Testis (tissue), 2 donors: Measurements from ENCODE around the gene MKRN1.

Source experiments
- CTCF ChIP-seq, 3 experiments: fragments of 450-650 bp in 2 of 3; fragments of 200-600 bp in 1 of 3; sonication (generic) in 1 of 3; IDR thresholded peaks; one replicate each; pipeline ENCODE4 v1.5.1; 2016 to 2019; ENCODE audit warnings: antibody characterized with exemption in 3 of 3, mild to moderate bottlenecking in 2 of 3, moderate library complexity in 1 of 3
- POLR2A ChIP-seq: fragments of 450-650 bp; IDR thresholded peaks from one replicate; pipeline ENCODE4 v1.6.1; 2017; ENCODE audit warnings: antibody characterized with exemption, mild to moderate bottlenecking, moderate library complexity

GRCh38 chr7:140476698-140477261 is 2.5 kb downstream of the MKRN1 start:
- no peak for TF ChIP-seq CTCF (IDR thresholded peaks at IDR 0.05)
- no peak for TF ChIP-seq POLR2A
